Mesendoderm (in vitro differentiated cells): Measurements from ENCODE around the gene MRRF.
A peak's percentile ranks its signal among the peaks of the same experiment; 100 is the strongest.

Experiments
- DNase-seq: peaks from one replicate; pipeline ENCODE4 v3.0.0; 2013
- H2AK5ac ChIP-seq: 2 replicates; pipeline ENCODE4 v1.6.1; 2013; ENCODE audit warnings: low read length, inconsistent platforms
- H2BK120ac ChIP-seq: 2 replicates; pipeline ENCODE4 v1.6.1; 2013; ENCODE audit warnings: low read depth, mild to moderate bottlenecking, low read length, moderate library complexity, mixed read lengths
- H2BK15ac ChIP-seq: replicated peaks from 2 replicates; pipeline ENCODE4 v1.6.1; 2013; ENCODE audit warnings: low read depth, mild to moderate bottlenecking, moderate library complexity
- H2BK5ac ChIP-seq: 2 replicates; pipeline ENCODE4 v1.6.1; 2013; ENCODE audit warnings: low read length, inconsistent platforms
- H3K18ac ChIP-seq: 2 replicates; pipeline ENCODE4 v1.6.1; 2013; ENCODE audit warnings: mild to moderate bottlenecking, low read length, mixed read lengths
- H3K23ac ChIP-seq: one replicate; pipeline ENCODE4 v1.6.1; 2013; ENCODE audit warnings: low read length
- H3K27ac ChIP-seq: 2 replicates; pipeline ENCODE4 v1.5.1; 2013; ENCODE audit warnings: low read depth, mild to moderate bottlenecking, inconsistent platforms, low read length, moderate library complexity
- H3K27me3 ChIP-seq: 2 replicates; pipeline ENCODE4 v1.6.1; 2013; ENCODE audit warnings: low read length, control low read depth, mild to moderate bottlenecking, inconsistent platforms; ENCODE audit not compliant: insufficient read depth, poor library complexity
- H3K36me3 ChIP-seq: 2 replicates; pipeline ENCODE4 v1.6.1; 2013; ENCODE audit warnings: low read length, inconsistent platforms; ENCODE audit not compliant: control insufficient read depth, insufficient read depth
- H3K4ac ChIP-seq: one replicate; pipeline ENCODE4 v1.6.1; 2013; ENCODE audit warnings: low read depth, mild to moderate bottlenecking, low read length, moderate library complexity
- H3K4me1 ChIP-seq: 2 replicates; pipeline ENCODE4 v1.6.1; 2013; ENCODE audit warnings: low read depth, low read length, inconsistent platforms; ENCODE audit not compliant: control insufficient read depth
- H3K4me2 ChIP-seq: 2 replicates; pipeline ENCODE4 v1.6.1; 2013; ENCODE audit warnings: low read length
- H3K4me3 ChIP-seq: 2 replicates; pipeline ENCODE4 v1.5.1; 2013; ENCODE audit warnings: mild to moderate bottlenecking, low read length
- H3K56ac ChIP-seq: one replicate; pipeline ENCODE4 v1.6.1; 2013; ENCODE audit warnings: low read length
- H3K79me1 ChIP-seq: 2 replicates; pipeline ENCODE4 v1.6.1; 2013; ENCODE audit warnings: low read length, inconsistent platforms
- H3K79me2 ChIP-seq: 2 replicates; pipeline ENCODE4 v1.6.1; 2013; ENCODE audit warnings: mild to moderate bottlenecking, low read length; ENCODE audit not compliant: control insufficient read depth, insufficient read depth
- H3K9ac ChIP-seq: 2 replicates; pipeline ENCODE4 v1.6.1; 2013; ENCODE audit warnings: low read length, inconsistent platforms
- H4K5ac ChIP-seq: one replicate; pipeline ENCODE4 v1.6.1; 2013; ENCODE audit warnings: low read length
- H4K8ac ChIP-seq: one replicate; pipeline ENCODE4 v1.6.1; 2013; ENCODE audit warnings: low read depth, mild to moderate bottlenecking, control low read depth, low read length, moderate library complexity
- WGBS: extraction: QIAGEN DNeasy Blood & Tissue Kit; methylation state at CpG from one replicate; pipeline ENCODE4 v1.1.7; 2013; ENCODE audit warnings: low lambda C conversion rate, missing lambda C conversion rate; ENCODE audit not compliant: insufficient coverage; ENCODE audit errors: extremely low coverage; 5-methylcytosine and 5-hydroxymethylcytosine counted together

The MRRF gene

GRCh38 chr9:122338536-122338935 is 73.9 kb downstream of the MRRF start:
- Histone ChIP-seq H3K56ac (no peak overlapping the region), H3K79me1 (no peaks in the 10 kb centered on the region), H2BK120ac (no peak overlapping the region), H3K18ac (no peak overlapping the region), H3K9ac (no peak overlapping the region), H4K5ac (no peak overlapping the region), H3K36me3 (no peaks in the 10 kb centered on the region), H2BK15ac (no peak overlapping the region), H2BK5ac (no peak overlapping the region), H4K8ac (no peak overlapping the region), H3K4me3 (no peak overlapping the region), H3K4ac (no peak overlapping the region), H2AK5ac (no peak overlapping the region), H3K27ac (no peak overlapping the region), H3K4me2 (no peak overlapping the region), H3K4me1 (no peaks in the 10 kb centered on the region), H3K27me3 (no peaks in the 10 kb centered on the region), H3K23ac (no peak overlapping the region), H3K79me2 (no peaks in the 10 kb centered on the region)
- no CpG with 5 or more reads among the region's 6 CpGs for WGBS
- DNase-seq: no peak

DNA sequence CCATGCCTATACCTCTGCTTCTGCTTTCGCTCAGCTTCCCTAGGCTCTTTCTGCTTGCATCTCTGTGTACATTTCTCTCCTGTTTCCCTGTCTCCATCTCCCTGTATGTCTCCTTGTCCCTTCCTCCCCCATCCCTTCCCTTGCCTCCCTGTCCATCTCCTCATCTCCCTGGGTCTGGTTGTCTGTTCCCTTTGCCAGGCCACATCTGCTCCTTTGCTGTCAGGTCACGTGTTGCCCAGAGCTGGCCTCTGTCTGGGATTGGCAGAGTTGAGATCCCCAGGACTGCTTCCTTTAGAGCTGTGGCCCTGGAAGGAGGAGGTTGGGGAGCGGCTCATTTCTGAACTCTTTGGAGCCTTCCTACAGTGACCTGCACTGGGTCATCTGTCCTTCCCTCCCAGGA is 74.3 kb downstream of the MRRF start:
- no peak overlapping the region for H3K56ac ChIP-seq
- H3K18ac ChIP-seq: no peak overlapping the region
- no peak for DNase-seq
- no peak overlapping the region for H3K4me2 ChIP-seq
- H3K79me2 ChIP-seq: no peaks in the 10 kb centered on the region
- H3K79me1 ChIP-seq: no peaks in the 10 kb centered on the region
- H3K4ac ChIP-seq: no peak overlapping the region
- no CpG with 5 or more reads among the region's 3 CpGs for WGBS
- no peaks in the 10 kb centered on the region for H3K27me3 ChIP-seq
- H3K9ac ChIP-seq: no peak overlapping the region
- H3K4me1 ChIP-seq: no peaks in the 10 kb centered on the region
- H4K5ac ChIP-seq: no peak overlapping the region
- H4K8ac ChIP-seq: no peak overlapping the region
- H2AK5ac ChIP-seq: no peak overlapping the region
- no peak overlapping the region for H3K27ac ChIP-seq
- H2BK120ac ChIP-seq: no peak overlapping the region
- no peak overlapping the region for H2BK5ac ChIP-seq
- no peak overlapping the region for H3K4me3 ChIP-seq
- H3K36me3 ChIP-seq: no peaks in the 10 kb centered on the region
- H2BK15ac ChIP-seq: no peak overlapping the region
- no peak overlapping the region for H3K23ac ChIP-seq

- no CpG with 5 or more reads among the region's 5 CpGs for WGBS
- Histone ChIP-seq H4K5ac (no peak overlapping the region), H3K27ac (no peak overlapping the region), H3K36me3 (no peaks in the 10 kb centered on the region), H2BK15ac (no peak overlapping the region), H3K9ac (no peak overlapping the region), H3K79me2 (no peaks in the 10 kb centered on the region), H3K27me3 (no peaks in the 10 kb centered on the region), H2AK5ac (no peak overlapping the region), H2BK120ac (no peak overlapping the region), H4K8ac (no peak overlapping the region), H3K4ac (no peak overlapping the region), H3K79me1 (no peaks in the 10 kb centered on the region), H3K23ac (no peak overlapping the region), H3K4me3 (no peak overlapping the region), H3K4me2 (no peak overlapping the region), H3K56ac (no peak overlapping the region), H3K18ac (no peak overlapping the region), H2BK5ac (no peak overlapping the region), H3K4me1 (no peaks in the 10 kb centered on the region)
- DNase-seq: no peak
Observed at GRCh38 chr9:122339579-122339978, 74.9 kb downstream of the MRRF start.

DNA sequence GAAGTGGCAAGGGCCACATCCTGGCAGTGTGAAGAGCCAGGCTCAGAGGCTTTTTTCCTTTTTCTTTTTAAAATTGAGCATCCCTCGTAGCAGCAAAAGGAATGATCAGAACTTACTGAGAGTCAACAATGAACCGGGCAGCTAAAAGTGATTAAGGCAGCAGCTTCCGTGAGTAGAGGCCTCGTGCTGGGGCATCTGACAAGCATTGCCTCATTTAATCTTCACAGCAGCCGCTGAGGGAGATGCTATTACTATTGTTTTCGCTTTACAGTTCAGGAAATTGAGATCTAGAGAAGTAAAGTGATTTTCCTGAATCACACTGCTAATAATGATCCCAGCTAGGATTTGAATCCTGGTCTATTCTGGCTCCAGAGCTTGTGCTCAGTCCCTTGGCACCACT is 75.5 kb downstream of the MRRF start:
- Histone ChIP-seq H3K4me3 (no peak overlapping the region), H2AK5ac (no peak overlapping the region), H4K8ac (no peak overlapping the region), H4K5ac (no peak overlapping the region), H2BK5ac (no peak overlapping the region), H2BK120ac (no peak overlapping the region), H3K36me3 (no peaks in the 10 kb centered on the region), H2BK15ac (no peak overlapping the region), H3K79me2 (no peaks in the 10 kb centered on the region), H3K4me2 (no peak overlapping the region), H3K27ac (no peak overlapping the region), H3K4me1 (no peaks in the 10 kb centered on the region), H3K9ac (no peak overlapping the region), H3K4ac (no peak overlapping the region), H3K56ac (no peak overlapping the region), H3K18ac (no peak overlapping the region), H3K79me1 (no peaks in the 10 kb centered on the region), H3K27me3 (no peaks in the 10 kb centered on the region), H3K23ac (no peak overlapping the region)
- WGBS: no CpG with 5 or more reads among the region's 6 CpGs
- DNase-seq: no peak

DNA sequence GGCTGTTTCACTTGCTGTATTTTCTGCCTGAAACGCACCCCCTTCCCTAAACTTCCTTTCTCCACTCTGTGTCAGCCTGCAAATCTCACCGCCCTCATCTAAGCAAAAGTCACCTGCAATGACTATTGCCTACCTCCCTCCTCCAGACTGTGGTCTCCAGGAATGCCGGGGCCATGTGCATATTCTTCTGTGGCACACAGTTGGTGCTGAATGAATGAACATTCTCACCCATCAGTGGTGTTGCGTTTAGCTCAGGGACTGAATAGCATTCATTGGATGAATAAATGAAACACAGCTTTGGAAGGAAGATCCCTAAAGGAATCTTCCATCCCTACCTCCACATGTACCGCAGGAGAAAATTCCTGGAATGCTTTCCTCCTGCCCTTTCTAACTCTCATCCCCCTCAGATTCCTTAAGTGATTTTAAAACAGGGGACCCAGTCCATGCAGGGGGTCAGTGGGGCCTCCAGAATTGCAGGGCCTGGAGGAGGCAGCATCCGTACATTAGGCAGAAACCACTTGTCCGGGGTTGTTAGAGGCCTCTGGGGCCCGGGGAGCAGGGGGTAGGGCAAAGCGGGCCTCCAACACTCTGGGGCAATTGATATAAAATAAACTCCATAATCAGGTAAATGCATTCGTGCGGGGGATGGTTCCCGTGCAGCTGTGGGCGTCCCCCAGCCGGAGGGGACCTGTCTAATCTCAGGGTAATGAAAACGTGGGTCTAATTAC is 77.8 kb downstream of the MRRF start:
- no peaks in the 10 kb centered on the region for H3K79me2 ChIP-seq
- no peaks in the 10 kb centered on the region for H3K27me3 ChIP-seq
- no peak overlapping the region for H3K4me3 ChIP-seq
- H2AK5ac ChIP-seq: no peak overlapping the region
- peak; percentile 32 for DNase-seq
- H3K4me1 ChIP-seq: no peaks in the 10 kb centered on the region
- no peaks in the 10 kb centered on the region for H3K36me3 ChIP-seq
- no peak overlapping the region for H3K4me2 ChIP-seq
- H3K79me1 ChIP-seq: no peaks in the 10 kb centered on the region
- no peak overlapping the region for H3K27ac ChIP-seq
- H4K8ac ChIP-seq: no peak overlapping the region
- H3K4ac ChIP-seq: no peak overlapping the region
- WGBS: no CpG with 5 or more reads among the region's 15 CpGs
- no peak overlapping the region for H3K56ac ChIP-seq
- no peak overlapping the region for H2BK5ac ChIP-seq
- H3K18ac ChIP-seq: no peak overlapping the region
- H2BK120ac ChIP-seq: no peak overlapping the region
- no peak overlapping the region for H4K5ac ChIP-seq
- H3K23ac ChIP-seq: no peak overlapping the region
- H3K9ac ChIP-seq: no peak overlapping the region
- no peak overlapping the region for H2BK15ac ChIP-seq
